GM18951 (cell line): Measurements from ENCODE around the gene LAMB1.
"Not testable (repeated sequence)": the region's sequence is repeated elsewhere in the genome, so short reads cannot be mapped to it uniquely, and the experiment has no call there.

Experiments used
- POLR2A ChIP-seq: IDR thresholded peaks from 4 replicates; pipeline ENCODE4 v1.6.1; 2011; ENCODE audit warnings: mild to moderate bottlenecking; ENCODE audit not compliant: insufficient read length, insufficient read depth; ENCODE audit errors: extremely low read depth
- in situ Hi-C: fragments of 300-500 bp; cut with MboI; formaldehyde crosslinking; loops from one replicate; pipeline ENCODE4 v1.12.0; 2022; ENCODE audit warnings: low sequenced_read_pairs, mixed read lengths, inconsistent platforms; ENCODE audit not compliant: unreplicated experiment

The LAMB1 gene

GRCh38 chr7:107964510-107964909, 38.5 kb downstream of the LAMB1 start:
- in situ Hi-C loops: no loop called here
- no peak for TF ChIP-seq POLR2A

- in situ Hi-C loops: no loop called here
- TF ChIP-seq POLR2A: no peak
Measured at GRCh38 chr7:107962817-107963216, 40.1 kb downstream of the LAMB1 start.

GRCh38 chr7:107961405-107961804, 41.6 kb downstream of the LAMB1 start:
- in situ Hi-C loops: no loop called here
- TF ChIP-seq POLR2A: no peak

GRCh38 chr7:107960272-107960671, 42.7 kb downstream of the LAMB1 start:
- in situ Hi-C loops: no loop called here
- no peak for TF ChIP-seq POLR2A

- no peak for TF ChIP-seq POLR2A
- in situ Hi-C loops: no loop called here
Measured at GRCh38 chr7:107959527-107959898, 43.4 kb downstream of the LAMB1 start.

- in situ Hi-C loops: no loop called here
- no peak for TF ChIP-seq POLR2A
Measured at GRCh38 chr7:107958764-107959526, 44.0 kb downstream of the LAMB1 start.

- in situ Hi-C loops: no loop called here
- TF ChIP-seq POLR2A: no peak
Measured at GRCh38 chr7:107957436-107957835, 45.5 kb downstream of the LAMB1 start.

- in situ Hi-C loops: not testable (repeated sequence)
Measured at GRCh38 chr7:107956950-107957349, 46.0 kb downstream of the LAMB1 start.

- no peak for TF ChIP-seq POLR2A
- in situ Hi-C loops: no loop called here
Measured at GRCh38 chr7:107955394-107955793, 47.6 kb downstream of the LAMB1 start.

- TF ChIP-seq POLR2A: no peak
- in situ Hi-C loops: no loop called here
Measured at GRCh38 chr7:107953924-107954303, 49.0 kb downstream of the LAMB1 start.

GRCh38 chr7:107953265-107953923, 49.6 kb downstream of the LAMB1 start:
- TF ChIP-seq POLR2A: no peak
- in situ Hi-C loops: no loop called here

- in situ Hi-C loops: no loop called here
- TF ChIP-seq POLR2A: no peak
Measured at GRCh38 chr7:107951896-107952295, 51.1 kb downstream of the LAMB1 start.

GRCh38 chr7:107951172-107951787, 51.7 kb downstream of the LAMB1 start:
- TF ChIP-seq POLR2A: no peak
- in situ Hi-C loops: no loop called here

- TF ChIP-seq POLR2A: no peak
- in situ Hi-C loops: no loop called here
Measured at GRCh38 chr7:107949443-107949935, 53.5 kb downstream of the LAMB1 start.
